HG03354 (cell line): ENCODE measurements around the gene FNIP2.
"Not testable (repeated sequence)": the region's sequence is repeated elsewhere in the genome, so short reads cannot be mapped to it uniquely, and the experiment has no call there.

Source experiments
- ATAC-seq: cut with Tn5 transposase; IDR thresholded peaks from one replicate; pipeline ENCODE4 v1.9.1; 2021; ENCODE audit warnings: mild to moderate bottlenecking; ENCODE audit not compliant: unreplicated experiment, poor library complexity, severe bottlenecking

FNIP2 gene

GRCh38 chr4:158787709-158788475, 19.1 kb downstream of the FNIP2 start:
- no peak for ATAC-seq

GRCh38 chr4:158788516-158788915, 19.7 kb downstream of the FNIP2 start:
- no peak for ATAC-seq

GRCh38 chr4:158789853-158790252, 21.0 kb downstream of the FNIP2 start:
- ATAC-seq, result no peak

DNA sequence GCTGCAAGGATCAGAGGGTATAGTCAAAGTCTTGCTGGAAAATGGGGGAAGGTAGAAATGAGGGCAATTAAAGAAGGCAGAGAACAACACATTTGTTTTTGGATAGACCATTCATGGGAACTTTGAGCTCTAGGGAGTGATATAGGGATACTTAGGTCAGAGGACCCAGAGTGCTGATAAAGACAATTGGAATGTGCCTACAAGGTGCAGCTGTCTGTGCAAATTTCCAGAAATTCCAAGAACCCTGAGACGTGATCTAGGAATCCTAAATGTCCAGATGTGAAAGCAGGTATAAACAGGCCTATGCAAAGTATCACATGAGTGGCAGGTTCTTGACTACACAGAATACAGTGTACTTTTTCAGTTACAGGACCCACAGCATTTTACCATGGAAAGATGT, 24.2 kb downstream of the FNIP2 start:
- no peak for ATAC-seq

GRCh38 chr4:158793430-158793829, 24.6 kb downstream of the FNIP2 start:
- ATAC-seq, result not testable (repeated sequence)

DNA sequence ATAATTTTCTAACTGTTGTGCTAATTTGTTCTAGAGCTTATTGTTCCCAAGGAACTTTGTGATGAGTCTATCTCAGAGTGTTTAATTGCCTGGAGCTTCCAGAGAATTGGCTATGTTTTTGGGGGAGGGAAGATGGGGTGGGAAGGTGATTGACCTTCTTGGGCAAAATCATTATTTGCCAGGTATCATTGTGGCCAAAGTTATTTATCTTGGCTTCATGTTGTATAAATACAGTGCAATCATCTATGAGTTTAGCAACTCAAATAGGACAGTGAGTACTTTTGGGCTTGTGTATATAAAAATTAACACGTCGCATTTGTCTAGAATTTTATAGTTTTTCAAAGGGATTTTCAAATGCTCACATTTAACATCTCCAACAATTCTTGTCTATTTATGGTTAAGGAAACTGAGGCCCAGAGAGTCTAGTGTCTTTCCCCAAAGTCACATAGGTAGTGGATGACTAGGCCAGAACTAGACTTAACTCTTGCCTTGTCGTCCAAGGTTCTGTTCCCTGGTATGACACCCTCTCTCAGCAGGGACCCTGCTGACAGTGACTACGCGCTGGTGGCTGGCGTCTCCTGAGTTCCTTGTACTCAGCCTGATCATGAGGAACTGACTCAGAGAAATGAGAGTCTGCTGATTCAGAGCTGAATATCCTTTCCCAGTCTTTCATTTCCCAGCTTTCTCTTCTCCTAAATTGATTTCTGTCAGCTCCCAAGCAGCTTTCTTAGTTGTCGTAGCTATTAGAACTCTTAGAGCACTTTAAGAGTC, 27.7 kb downstream of the FNIP2 start:
- ATAC-seq, result no peak

DNA sequence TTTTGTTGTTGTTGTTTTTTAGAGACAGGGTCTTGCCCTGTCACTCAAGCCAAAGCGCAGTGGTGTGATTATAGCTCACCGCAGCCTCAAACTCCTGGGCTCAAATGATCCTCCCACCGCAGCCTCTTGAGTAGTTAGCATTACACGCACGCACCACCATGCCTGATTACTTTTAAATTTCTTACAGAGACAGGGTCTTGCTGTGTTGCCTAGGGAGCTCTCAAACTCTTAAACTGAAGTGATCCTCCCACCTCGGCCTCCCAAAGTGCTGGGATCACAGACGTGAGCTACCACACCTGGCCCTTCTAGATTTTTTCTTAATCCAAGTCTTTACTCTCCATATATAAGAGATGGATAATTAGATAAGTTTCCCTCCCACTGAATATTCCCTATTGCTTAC, 29.2 kb downstream of the FNIP2 start:
- ATAC-seq, result no peak

- ATAC-seq, result no peak
Measured at GRCh38 chr4:158799013-158799770, 30.4 kb downstream of the FNIP2 start.

DNA sequence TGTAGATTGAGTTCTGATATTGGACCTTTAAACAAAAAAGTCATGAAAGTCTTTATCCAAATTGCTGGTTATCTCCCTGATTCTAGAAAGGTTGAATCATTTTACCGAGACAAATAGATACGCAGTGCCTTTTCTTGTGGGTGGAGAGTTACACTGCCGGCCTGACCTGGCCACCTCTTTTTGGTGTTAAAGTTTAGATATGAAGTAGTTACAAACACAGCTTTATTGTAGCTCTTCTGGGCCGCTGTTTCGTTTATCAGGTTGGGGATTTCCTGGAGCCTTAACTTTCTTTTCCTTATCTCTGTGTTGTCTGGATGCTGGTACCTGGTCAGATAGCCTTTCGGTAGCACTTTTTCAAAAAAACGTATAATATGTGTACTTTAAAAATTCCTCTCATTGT, 31.0 kb downstream of the FNIP2 start:
- no peak for ATAC-seq

GRCh38 chr4:158801066-158801465, 32.2 kb downstream of the FNIP2 start:
- ATAC-seq, result no peak

DNA sequence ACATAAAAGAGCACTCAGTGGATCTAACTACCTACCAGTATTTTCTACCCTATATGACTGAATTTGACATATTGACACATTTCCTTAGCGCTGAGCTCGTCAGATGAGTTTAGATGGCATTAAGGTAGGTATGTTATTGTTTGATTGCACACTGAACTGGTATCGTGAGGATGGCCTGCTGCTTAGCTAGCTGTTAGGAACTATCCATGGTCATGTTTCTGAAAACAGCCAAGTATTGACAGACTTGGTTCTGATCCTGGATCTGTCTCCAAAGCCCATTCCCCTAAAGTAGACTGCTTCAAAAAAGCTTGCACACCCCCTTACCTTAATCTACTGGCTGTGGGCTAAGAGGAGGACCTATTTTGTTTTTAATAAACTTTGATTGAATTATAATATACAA, 32.9 kb downstream of the FNIP2 start:
- no peak for ATAC-seq

- ATAC-seq, result no peak
Measured at GRCh38 chr4:158802914-158803313, 34.1 kb downstream of the FNIP2 start.

- no peak for ATAC-seq
Measured at GRCh38 chr4:158805635-158806471, 37.0 kb downstream of the FNIP2 start.

- no peak for ATAC-seq
Measured at GRCh38 chr4:158807691-158808090, 38.9 kb downstream of the FNIP2 start.

- no peak for ATAC-seq
Measured at GRCh38 chr4:158808399-158808798, 39.6 kb downstream of the FNIP2 start.

GRCh38 chr4:158809208-158809607, 40.4 kb downstream of the FNIP2 start:
- peak; percentile 2 for ATAC-seq

DNA sequence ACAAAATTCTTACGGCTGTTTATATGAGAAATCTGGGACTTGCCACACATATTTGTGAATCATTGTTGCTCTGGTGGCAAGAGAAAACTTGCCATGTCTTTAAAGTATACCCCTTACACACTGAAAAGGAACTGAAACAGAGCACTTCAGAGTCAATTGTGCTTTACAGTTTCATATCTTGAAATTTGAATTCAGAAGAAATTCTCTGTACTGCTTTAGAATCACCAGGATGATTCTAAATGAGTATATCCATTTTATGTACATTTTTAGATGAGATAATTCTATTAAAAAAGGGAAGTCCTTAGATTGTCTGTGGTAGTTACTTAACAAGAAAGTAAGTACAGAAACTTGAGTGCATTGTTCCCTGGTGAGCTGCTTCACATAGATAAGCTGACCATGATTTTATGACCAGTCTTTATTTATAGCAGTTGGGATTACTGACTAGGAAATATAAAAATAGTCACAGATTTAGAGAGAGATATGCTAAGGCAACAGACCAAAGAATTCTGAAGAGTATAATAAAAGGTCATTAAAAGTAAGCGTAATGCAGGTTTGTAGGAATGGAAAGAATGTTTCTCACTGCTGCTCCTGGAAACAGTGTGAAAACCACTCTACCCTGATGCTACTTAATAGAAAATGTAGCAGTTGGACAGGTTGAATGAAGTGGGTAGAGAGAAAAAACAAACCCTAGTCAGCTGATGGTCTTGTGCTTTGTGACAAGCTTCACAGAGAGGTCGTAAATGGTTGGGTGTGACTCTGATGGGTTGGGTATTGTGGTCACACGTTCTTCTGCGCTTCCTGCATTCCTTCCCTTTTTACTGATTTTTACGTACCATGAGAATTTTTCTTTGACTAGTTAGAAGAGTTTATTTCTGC, 41.0 kb downstream of the FNIP2 start:
- ATAC-seq, result peak; percentile 83

- no peak for ATAC-seq
Measured at GRCh38 chr4:158810487-158811215, 41.8 kb downstream of the FNIP2 start.
